Effector memory CD8-positive, alpha-beta T cell (primary cell): ENCODE measurements around the gene MZB1.

Experiments used
- ATAC-seq: fragments of 150-1000 bp; cut with Tn5 transposase; replicated peaks from 2 replicates; pipeline ENCODE4 v1.10.0; 2021; ENCODE audit warnings: mild to moderate bottlenecking, moderate library complexity
- DNase-seq, 3 experiments: peaks; one replicate each; pipeline ENCODE4 v3.0.0; 2021
- H3K27ac Mint-ChIP-seq, 2 donors: one replicate each; pipeline ENCODE4 v1.8.0; 2022; ENCODE audit warnings: mild to moderate bottlenecking in 2 of 2, mixed read lengths in 2 of 2, moderate library complexity in 2 of 2
- H3K27me3 Mint-ChIP-seq, 2 donors: one replicate each; pipeline ENCODE4 v1.8.0; 2022; ENCODE audit warnings: mixed read lengths in 2 of 2
- H3K36me3 Mint-ChIP-seq: one replicate; pipeline ENCODE4 v1.8.0; 2022; ENCODE audit warnings: mild to moderate bottlenecking, moderate library complexity, mixed read lengths; ENCODE audit not compliant: insufficient read depth
- H3K4me1 Mint-ChIP-seq, 2 donors: one replicate each; pipeline ENCODE4 v1.8.0; 2022; ENCODE audit warnings: low read depth in 2 of 2, mixed read lengths in 2 of 2
- H3K4me3 Mint-ChIP-seq, 2 donors: one replicate each; pipeline ENCODE4 v1.8.0; 2022; ENCODE audit warnings: mild to moderate bottlenecking in 2 of 2, mixed read lengths in 2 of 2, moderate library complexity in 2 of 2
- H3K9me3 Mint-ChIP-seq, 2 donors: one replicate each; pipeline ENCODE4 v1.8.0; 2022; ENCODE audit warnings: mixed read lengths in 2 of 2
- total RNA-seq, 9 experiments: gene quantifications; one replicate each; lab custom pipeline; 2026; lab: John Stamatoyannopoulos, UW

The MZB1 gene
- 0.53 to 2.6 (median 1.4) reads per million in 9 experiments for total RNA-seq

GRCh38 chr5:139389701-139390638, at the start of gene MZB1:
Gene MZB1, minus strand, starts transcription at chr5:139389913. Its CDS starts 57 bp downstream, at chr5:139389856.
- ATAC-seq: peak; percentile 75
- Mint-ChIP-seq H3K4me1 (peaks cover 41 to 52% of the 10 kb centered on the region in 2 donors), H3K4me3 (peak within 1 kb of the TSS; percentile 92 to 93), H3K9me3 (no peaks in the 10 kb centered on the region), H3K36me3 (peaks cover 15% of the 10 kb centered on the region), H3K27me3 (no peaks in the 10 kb centered on the region), H3K27ac (peak within 1 kb of the TSS; percentile 96 to 98)
- peak; percentile 72 to 77 (median 74) for DNase-seq

- DNase-seq: peak; percentile 80 to 84 (median 83)
- Mint-ChIP-seq H3K36me3 (peaks cover 8% of the 10 kb centered on the region), H3K9me3 (no peaks in the 10 kb centered on the region), H3K4me3 (peak within 1 kb of the TSS; percentile 97 to 99), H3K27me3 (no peaks in the 10 kb centered on the region), H3K4me1 (peaks cover 26 to 29% of the 10 kb centered on the region in 2 donors), H3K27ac (peak within 1 kb of the TSS; percentile 98 to 100)
- peak; percentile 88 for ATAC-seq
Measured at GRCh38 chr5:139439013-139439903, 49.5 kb upstream of the MZB1 start, which contains the start of gene DNAJC18. Gene DNAJC18, minus strand, starts transcription at chr5:139439525. Its CDS starts 80 bp downstream, at chr5:139439445.

GRCh38 chr5:139438707-139439012, 48.9 kb upstream of the MZB1 start:
- ATAC-seq (no peak), DNase-seq (no peak)
- Mint-ChIP-seq H3K36me3 (peaks cover 8% of the 10 kb centered on the region), H3K27ac (peak overlapping the region; percentile 98 to 100), H3K4me3 (peak overlapping the region; percentile 97 to 99), H3K27me3 (no peaks in the 10 kb centered on the region), H3K9me3 (no peaks in the 10 kb centered on the region), H3K4me1 (peaks cover 23 to 24% of the 10 kb centered on the region in 2 donors)

GRCh38 chr5:139435676-139436075, 46.0 kb upstream of the MZB1 start:
- H3K36me3 Mint-ChIP-seq: peaks cover 17% of the 10 kb centered on the region

GRCh38 chr5:139431706-139432105, 42.0 kb upstream of the MZB1 start:
- H3K36me3 Mint-ChIP-seq: peaks cover 8% of the 10 kb centered on the region
- peaks cover 0 to 3% of the 10 kb centered on the region in 2 donors for H3K4me1 Mint-ChIP-seq
- no peaks in the 10 kb centered on the region for H3K9me3 Mint-ChIP-seq
- DNase-seq: no peak
- H3K4me3 Mint-ChIP-seq: no peak overlapping the region
- ATAC-seq: no peak
- no peaks in the 10 kb centered on the region for H3K27me3 Mint-ChIP-seq
- no peak overlapping the region for H3K27ac Mint-ChIP-seq

More at GRCh38 chr5:139435676-139436075, 46.0 kb upstream of the MZB1 start:
- Mint-ChIP-seq H3K27ac (no peak overlapping the region), H3K4me3 (no peak overlapping the region), H3K4me1 (peaks cover 16 to 19% of the 10 kb centered on the region in 2 donors), H3K27me3 (no peaks in the 10 kb centered on the region), H3K9me3 (no peaks in the 10 kb centered on the region)
- DNase-seq (no peak), ATAC-seq (no peak)

GRCh38 chr5:139430015-139430414, 40.3 kb upstream of the MZB1 start:
- H3K9me3 Mint-ChIP-seq: no peaks in the 10 kb centered on the region
- peaks cover 0 to 3% of the 10 kb centered on the region in 2 donors for H3K4me1 Mint-ChIP-seq
- ATAC-seq (no peak), DNase-seq (no peak)
- H3K27me3 Mint-ChIP-seq: no peaks in the 10 kb centered on the region
- H3K36me3 Mint-ChIP-seq: peaks cover 25% of the 10 kb centered on the region
- peak overlapping the region; percentile 11 to 15 for H3K27ac Mint-ChIP-seq
- H3K4me3 Mint-ChIP-seq: no peak overlapping the region

GRCh38 chr5:139426203-139426885, 36.6 kb upstream of the MZB1 start:
- ATAC-seq (no peak), DNase-seq (no peak)
- no peak overlapping the region for H3K4me3 Mint-ChIP-seq
- no peak overlapping the region for H3K27ac Mint-ChIP-seq
- no peaks in the 10 kb centered on the region for H3K9me3 Mint-ChIP-seq
- H3K4me1 Mint-ChIP-seq: peaks cover 4 to 6% of the 10 kb centered on the region in 2 donors
- no peaks in the 10 kb centered on the region for H3K27me3 Mint-ChIP-seq
- peaks cover 28% of the 10 kb centered on the region for H3K36me3 Mint-ChIP-seq

GRCh38 chr5:139425497-139425896, 35.8 kb upstream of the MZB1 start:
- Mint-ChIP-seq H3K4me1 (peaks cover 4% of the 10 kb centered on the region in 2 donors), H3K9me3 (no peaks in the 10 kb centered on the region), H3K4me3 (no peak overlapping the region), H3K27me3 (no peaks in the 10 kb centered on the region), H3K36me3 (peaks cover 33% of the 10 kb centered on the region), H3K27ac (no peak overlapping the region)
- no peak for ATAC-seq
- no peak for DNase-seq

GRCh38 chr5:139422307-139422893, 32.7 kb upstream of the MZB1 start:
- ATAC-seq: peak; percentile 99
- Mint-ChIP-seq H3K4me1 (peaks cover 4% of the 10 kb centered on the region in 2 donors), H3K27ac (peak overlapping the region in 1 of 2 donors; percentile 44), H3K36me3 (peaks cover 36% of the 10 kb centered on the region), H3K4me3 (no peak overlapping the region), H3K27me3 (no peaks in the 10 kb centered on the region), H3K9me3 (no peaks in the 10 kb centered on the region)
- DNase-seq: peak; percentile 64 to 75 (median 68)

- no peak overlapping the region for H3K4me3 Mint-ChIP-seq
- DNase-seq: no peak
Measured at GRCh38 chr5:139419226-139420192, 29.8 kb upstream of the MZB1 start.

GRCh38 chr5:139418793-139419192, 29.1 kb upstream of the MZB1 start:
- H3K27ac Mint-ChIP-seq: no peak overlapping the region
- ATAC-seq (no peak), DNase-seq (no peak)
- H3K9me3 Mint-ChIP-seq: no peaks in the 10 kb centered on the region
- peaks cover 4% of the 10 kb centered on the region in 2 donors for H3K4me1 Mint-ChIP-seq
- peaks cover 15% of the 10 kb centered on the region for H3K36me3 Mint-ChIP-seq
- no peak overlapping the region for H3K4me3 Mint-ChIP-seq
- H3K27me3 Mint-ChIP-seq: no peaks in the 10 kb centered on the region

More at GRCh38 chr5:139419226-139420192, 29.8 kb upstream of the MZB1 start:
- no peaks in the 10 kb centered on the region for H3K9me3 Mint-ChIP-seq
- no peak for ATAC-seq
- peaks cover 4% of the 10 kb centered on the region in 2 donors for H3K4me1 Mint-ChIP-seq
- H3K27ac Mint-ChIP-seq: no peak overlapping the region
- no peaks in the 10 kb centered on the region for H3K27me3 Mint-ChIP-seq
- peaks cover 15% of the 10 kb centered on the region for H3K36me3 Mint-ChIP-seq

GRCh38 chr5:139417214-139417613, 27.5 kb upstream of the MZB1 start:
- H3K4me1 Mint-ChIP-seq: peaks cover under 1% of the 10 kb centered on the region in 2 donors
- ATAC-seq (no peak), DNase-seq (no peak)
- peaks cover 10% of the 10 kb centered on the region for H3K36me3 Mint-ChIP-seq
- no peak overlapping the region for H3K27ac Mint-ChIP-seq
- no peaks in the 10 kb centered on the region for H3K27me3 Mint-ChIP-seq
- no peaks in the 10 kb centered on the region for H3K9me3 Mint-ChIP-seq
- H3K4me3 Mint-ChIP-seq: no peak overlapping the region
